Left ventricle myocardium superior (tissue), 1 donor: Measurements from ENCODE around the gene KSR1. TPM values are rescaled to one million over a fixed set of nuclear protein-coding genes. Genes with fewer than 3 reads are reported as not detected.
"Not testable (repeated sequence)": the region's sequence is repeated elsewhere in the genome, so short reads cannot be mapped to it uniquely, and the experiment has no call there.

Experiments
- ATAC-seq: fragments of 200-7000 bp; cut with Tn5 transposase; one replicate; pipeline ENCODE4 v1.9.1; 2020; ENCODE audit warnings: mild to moderate bottlenecking, moderate library complexity
- DNase-seq: peaks from one replicate; pipeline ENCODE4 v3.0.0-alpha.2; 2020
- intact Hi-C: fragments of 100-400 bp; cut with micrococcal nuclease; formaldehyde crosslinking; loops from one replicate; pipeline ENCODE4 v1.11.0; 2022
- total RNA-seq: library from RNA; stranded (reverse); fragmentation: NEBNext Ultra II Directional; extraction: Animal tissue kit (Norgen Biotek cat#: 25700); gene quantifications from one replicate; pipeline ENCODE4 v1.2.1, GENCODE V29; 2021
- donor health status: DM: no; HTN: yes; CAD: no; lungs with severe emphysema.

The KSR1 gene
- total RNA-seq, 1 donor from 2014 or later = 10.2 TPM

- ATAC-seq (no peak), DNase-seq (no peak)
- intact Hi-C loops = no loop called here
These were observed 31.3 kb upstream of the KSR1 start for GRCh38 chr17:27424941-27425340.

GRCh38 chr17:27425571-27425970 is 30.7 kb upstream of the KSR1 start:
- ATAC-seq, DNase-seq, intact Hi-C loops: not testable (repeated sequence)

- ATAC-seq (no peak), DNase-seq (no peak)
- intact Hi-C loops = no loop called here
These were observed 30.3 kb upstream of the KSR1 start for GRCh38 chr17:27425991-27426390.

GRCh38 chr17:27426471-27426870 is 29.8 kb upstream of the KSR1 start:
- intact Hi-C loops, ATAC-seq, DNase-seq: not testable (repeated sequence)

GRCh38 chr17:27427166-27427862 is 28.9 kb upstream of the KSR1 start:
- ATAC-seq, DNase-seq, intact Hi-C loops: not testable (repeated sequence)

GRCh38 chr17:27428781-27429505 is 27.3 kb upstream of the KSR1 start:
- ATAC-seq (no peak), DNase-seq (no peak)
- intact Hi-C loops = no loop called here

GRCh38 chr17:27429666-27430382 is 26.4 kb upstream of the KSR1 start:
- intact Hi-C loops = loop anchor here (10.0 kb wide), 1 partner anchor 75 kb away; no protein-coding TSS in a partner anchor
- ATAC-seq (no peak), DNase-seq (no peak)

GRCh38 chr17:27430383-27430840 is 25.8 kb upstream of the KSR1 start:
- no peak for DNase-seq
- intact Hi-C loops = loop anchor here (10.0 kb wide), 1 partner anchor 76 kb away; no protein-coding TSS in a partner anchor
- ATAC-seq = no peak

- intact Hi-C loops = loop anchor here (10.0 kb wide), 1 partner anchor 76 kb away; no protein-coding TSS in a partner anchor
- ATAC-seq (peak; percentile 71), DNase-seq (peak; percentile 48)
These were observed 25.3 kb upstream of the KSR1 start for GRCh38 chr17:27430882-27431491.

GRCh38 chr17:27433521-27433920 is 22.7 kb upstream of the KSR1 start:
- intact Hi-C loops = loop anchor here (10.0 kb wide), 1 partner anchor 79 kb away; no protein-coding TSS in a partner anchor
- no peak for ATAC-seq
- DNase-seq = no peak

GRCh38 chr17:27435431-27436070 is 20.7 kb upstream of the KSR1 start:
- not testable (repeated sequence) for ATAC-seq, DNase-seq
- intact Hi-C loops = loop anchor here (10.0 kb wide), 1 partner anchor 81 kb away; no protein-coding TSS in a partner anchor

- ATAC-seq (no peak), DNase-seq (no peak)
- intact Hi-C loops = loop anchor here (10.0 kb wide), 1 partner anchor 84 kb away; no protein-coding TSS in a partner anchor
These were observed 17.8 kb upstream of the KSR1 start for GRCh38 chr17:27438348-27438998.

- ATAC-seq (no peak), DNase-seq (no peak)
- intact Hi-C loops = loop anchor here (10.0 kb wide), 1 partner anchor 85 kb away; no protein-coding TSS in a partner anchor
These were observed 16.9 kb upstream of the KSR1 start for GRCh38 chr17:27439342-27439741.

- DNase-seq (no peak), ATAC-seq (no peak)
- intact Hi-C loops = no loop called here
These were observed 13.5 kb upstream of the KSR1 start for GRCh38 chr17:27442702-27443101.

- ATAC-seq (no peak), DNase-seq (no peak)
- intact Hi-C loops = no loop called here
These were observed 12.8 kb upstream of the KSR1 start for GRCh38 chr17:27443491-27443890.

GRCh38 chr17:27445971-27446370 is 10.3 kb upstream of the KSR1 start:
- DNase-seq (no peak), ATAC-seq (no peak)
- intact Hi-C loops = no loop called here

GRCh38 chr17:27446569-27447301 is 9.5 kb upstream of the KSR1 start:
- intact Hi-C loops = no loop called here
- no peak for DNase-seq

More at GRCh38 chr17:27446569-27447301, 9.5 kb upstream of the KSR1 start:
- ATAC-seq = no peak
